ENCODE results near the gene DLG5.

DLG5 gene

DNA sequence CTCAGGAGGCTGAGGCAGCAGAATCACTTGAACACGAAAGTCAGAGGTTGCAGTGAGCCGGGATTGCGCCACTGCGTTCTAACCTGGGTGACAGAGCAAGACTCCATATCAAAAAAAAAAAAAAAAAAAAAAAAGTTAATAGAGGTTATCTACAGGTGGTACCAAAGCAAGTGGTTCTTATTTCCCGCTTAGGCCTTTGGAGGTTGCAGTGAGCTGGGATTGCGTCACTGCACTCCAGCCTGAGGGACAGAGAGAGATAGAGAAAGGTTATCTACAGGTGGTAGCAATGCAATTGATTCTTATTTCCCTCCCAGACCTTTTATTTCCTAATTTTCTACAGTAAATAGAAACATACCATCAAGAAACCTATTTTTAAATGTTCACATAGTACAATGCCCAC lies 98.2 kb downstream of the DLG5 start:
- Histone ChIP-seq H3K4me2 (ENCODE audit: low read length, poor library complexity, severe bottlenecking) (no peak overlapping the region), H3K4ac (ENCODE audit: low read depth in 1 of 2, low read length in 2 of 2) (no peak overlapping the region), H3K36me3 (ENCODE audit: control insufficient read depth in 1 of 2, insufficient read depth in 2 of 2, low read depth in 1 of 2, low read length in 2 of 2) (peaks cover 58 to 86% of the 10 kb centered on the region in 2 experiments), H2AFZ (ENCODE audit: low read depth, low read length) (no peak overlapping the region), H3K4me3 (ENCODE audit: insufficient read depth in 1 of 2, low read depth in 1 of 2, low read length in 2 of 2) (no peak overlapping the region), H3K27ac (ENCODE audit: low read length, poor library complexity, severe bottlenecking) (no peak overlapping the region), H2AK5ac (ENCODE audit: low read length, severe bottlenecking) (no peak overlapping the region), H3K9me3 (ENCODE audit: control insufficient read depth, low read length) (no peaks in the 10 kb centered on the region), H2BK120ac (ENCODE audit: low read depth, low read length) (no peak overlapping the region), H4K8ac (ENCODE audit: low read length) (no peak overlapping the region), H3K18ac (ENCODE audit: low read depth in 1 of 2, low read length in 2 of 2) (no peak overlapping the region), H3K23ac (ENCODE audit: low read length in 2 of 2) (no peak overlapping the region), H3K27me3 (ENCODE audit: control insufficient read depth in 1 of 2, insufficient read depth in 1 of 2, low read length in 2 of 2) (no peaks in the 10 kb centered on the region), H3K14ac (ENCODE audit: low read length in 2 of 2) (no peak overlapping the region), H4K91ac (ENCODE audit: low read length) (no peak overlapping the region), H2BK15ac (ENCODE audit: low read depth, poor library complexity, severe bottlenecking) (no peak overlapping the region), H3K79me1 (replicated peaks; ENCODE audit: low read length, poor library complexity, severe bottlenecking) (peaks cover 12% of the 10 kb centered on the region), H2BK5ac (ENCODE audit: low read depth, low read length, poor library complexity, severe bottlenecking) (no peak overlapping the region), H3K9ac (ENCODE audit: low read length) (no peak overlapping the region), H3K4me1 (ENCODE audit: control insufficient read depth, insufficient read depth, low read depth, low read length) (peaks cover 16% of the 10 kb centered on the region), H2BK12ac (ENCODE audit: low read length in 2 of 2) (no peak overlapping the region)
- DNase-seq: no peak
- WGBS: 96% methylated on average over 2 of the region's 6 CpGs

DNA sequence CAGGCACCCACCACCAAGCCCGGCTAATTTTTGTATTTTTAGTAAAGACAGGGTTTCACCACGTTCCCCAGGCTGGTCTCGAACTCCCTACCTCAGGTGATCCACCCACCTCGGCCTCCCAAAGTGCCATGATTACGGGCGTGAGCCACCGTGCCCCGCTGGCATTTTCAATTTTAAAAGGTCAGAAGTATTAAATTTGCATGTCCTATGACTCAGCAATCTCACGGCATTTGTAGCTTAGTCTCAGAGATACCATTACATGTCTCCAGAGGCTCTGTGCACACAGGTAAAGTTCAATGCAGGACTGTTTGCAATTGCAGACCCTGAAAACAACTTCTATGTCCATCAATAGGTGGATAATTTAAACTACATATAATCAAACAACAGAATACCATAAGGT lies 99.2 kb downstream of the DLG5 start:
- Histone ChIP-seq H3K9me3 (ENCODE audit: control insufficient read depth, low read length) (no peaks in the 10 kb centered on the region), H3K27ac (ENCODE audit: low read length, poor library complexity, severe bottlenecking) (no peak overlapping the region)

GRCh38 chr10:77825965-77826364 lies 100.6 kb downstream of the DLG5 start:
- H3K4me2 ChIP-seq (ENCODE audit: low read length, poor library complexity, severe bottlenecking): no peak overlapping the region
- H3K18ac ChIP-seq (ENCODE audit: low read depth in 1 of 2, low read length in 2 of 2): no peak overlapping the region
- no peak overlapping the region for H2BK12ac ChIP-seq (ENCODE audit: low read length in 2 of 2)
- no peak overlapping the region for H2AFZ ChIP-seq (ENCODE audit: low read depth, low read length)
- no peak for DNase-seq
- H2AK5ac ChIP-seq (ENCODE audit: low read length, severe bottlenecking): no peak overlapping the region
- H3K27ac ChIP-seq (ENCODE audit: low read length, poor library complexity, severe bottlenecking): no peak overlapping the region
- no peak overlapping the region for H3K4ac ChIP-seq (ENCODE audit: low read depth in 1 of 2, low read length in 2 of 2)
- H2BK15ac ChIP-seq (ENCODE audit: low read depth, poor library complexity, severe bottlenecking): no peak overlapping the region
- H3K14ac ChIP-seq (ENCODE audit: low read length in 2 of 2): peak overlapping the region in 1 of 2 experiments; percentile 36
- WGBS: 79% methylated on average over 5 of the region's 5 CpGs
- peaks cover 12% of the 10 kb centered on the region for H3K79me1 ChIP-seq (replicated peaks; ENCODE audit: low read length, poor library complexity, severe bottlenecking)
- no peak overlapping the region for H2BK120ac ChIP-seq (ENCODE audit: low read depth, low read length)
- no peak overlapping the region for H2BK5ac ChIP-seq (ENCODE audit: low read depth, low read length, poor library complexity, severe bottlenecking)
- no peaks in the 10 kb centered on the region for H3K9me3 ChIP-seq (ENCODE audit: control insufficient read depth, low read length)
- H3K27me3 ChIP-seq (ENCODE audit: control insufficient read depth in 1 of 2, insufficient read depth in 1 of 2, low read length in 2 of 2): no peaks in the 10 kb centered on the region
- peaks cover 54 to 87% of the 10 kb centered on the region in 2 experiments for H3K36me3 ChIP-seq (ENCODE audit: control insufficient read depth in 1 of 2, insufficient read depth in 2 of 2, low read depth in 1 of 2, low read length in 2 of 2)
- no peak overlapping the region for H4K91ac ChIP-seq (ENCODE audit: low read length)
- H3K23ac ChIP-seq (ENCODE audit: low read length in 2 of 2): no peak overlapping the region
- H3K4me1 ChIP-seq (ENCODE audit: control insufficient read depth, insufficient read depth, low read depth, low read length): peaks cover 24% of the 10 kb centered on the region
- no peak overlapping the region for H4K8ac ChIP-seq (ENCODE audit: low read length)
- no peak overlapping the region for H3K9ac ChIP-seq (ENCODE audit: low read length)
- H3K4me3 ChIP-seq (ENCODE audit: insufficient read depth in 1 of 2, low read depth in 1 of 2, low read length in 2 of 2): no peak overlapping the region

More for the DNA sequence above, 99.2 kb downstream of the DLG5 start:
- Histone ChIP-seq H2BK12ac (ENCODE audit: low read length in 2 of 2) (no peak overlapping the region), H4K91ac (ENCODE audit: low read length) (no peak overlapping the region), H3K14ac (ENCODE audit: low read length in 2 of 2) (no peak overlapping the region), H2BK15ac (ENCODE audit: low read depth, poor library complexity, severe bottlenecking) (no peak overlapping the region), H3K27me3 (ENCODE audit: control insufficient read depth in 1 of 2, insufficient read depth in 1 of 2, low read length in 2 of 2) (no peaks in the 10 kb centered on the region), H4K8ac (ENCODE audit: low read length) (no peak overlapping the region), H3K9ac (ENCODE audit: low read length) (no peak overlapping the region), H3K4me3 (ENCODE audit: insufficient read depth in 1 of 2, low read depth in 1 of 2, low read length in 2 of 2) (no peak overlapping the region), H2BK5ac (ENCODE audit: low read depth, low read length, poor library complexity, severe bottlenecking) (no peak overlapping the region), H2BK120ac (ENCODE audit: low read depth, low read length) (no peak overlapping the region), H2AFZ (ENCODE audit: low read depth, low read length) (no peak overlapping the region), H3K23ac (ENCODE audit: low read length in 2 of 2) (no peak overlapping the region), H3K4ac (ENCODE audit: low read depth in 1 of 2, low read length in 2 of 2) (no peak overlapping the region), H2AK5ac (ENCODE audit: low read length, severe bottlenecking) (no peak overlapping the region), H3K18ac (ENCODE audit: low read depth in 1 of 2, low read length in 2 of 2) (no peak overlapping the region), H3K4me2 (ENCODE audit: low read length, poor library complexity, severe bottlenecking) (no peak overlapping the region), H3K36me3 (ENCODE audit: control insufficient read depth in 1 of 2, insufficient read depth in 2 of 2, low read depth in 1 of 2, low read length in 2 of 2) (peaks cover 48 to 84% of the 10 kb centered on the region in 2 experiments), H3K79me1 (replicated peaks; ENCODE audit: low read length, poor library complexity, severe bottlenecking) (peaks cover 9% of the 10 kb centered on the region), H3K4me1 (ENCODE audit: control insufficient read depth, insufficient read depth, low read depth, low read length) (peaks cover 16% of the 10 kb centered on the region)
- no peak for DNase-seq
- 92% methylated on average over 9 of the region's 9 CpGs for WGBS

DNA sequence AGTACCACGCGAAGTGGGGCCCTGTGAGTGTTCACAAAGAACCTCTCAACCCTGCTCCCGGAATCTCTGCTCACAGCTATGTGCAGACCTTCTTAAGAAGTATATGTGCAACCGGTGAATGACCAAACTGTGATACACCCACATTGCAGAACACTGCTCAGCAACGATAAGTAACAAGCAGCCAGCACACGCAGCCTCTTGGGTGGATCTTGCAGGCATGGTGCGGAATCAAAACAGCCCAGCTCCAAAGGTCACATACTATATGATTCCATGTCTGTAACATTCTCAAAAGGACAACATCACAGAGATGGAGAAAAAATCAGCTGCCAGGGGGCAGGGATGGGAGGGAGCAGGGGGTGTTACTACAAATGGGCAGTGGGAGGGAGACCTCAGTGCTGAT lies 101.6 kb downstream of the DLG5 start:
- Histone ChIP-seq H4K91ac (ENCODE audit: low read length) (no peak overlapping the region), H3K9ac (ENCODE audit: low read length) (no peak overlapping the region), H3K4ac (ENCODE audit: low read depth in 1 of 2, low read length in 2 of 2) (no peak overlapping the region), H3K79me1 (replicated peaks; ENCODE audit: low read length, poor library complexity, severe bottlenecking) (peaks cover 12% of the 10 kb centered on the region), H2AK5ac (ENCODE audit: low read length, severe bottlenecking) (no peak overlapping the region), H2BK120ac (ENCODE audit: low read depth, low read length) (no peak overlapping the region), H3K4me1 (ENCODE audit: control insufficient read depth, insufficient read depth, low read depth, low read length) (peaks cover 29% of the 10 kb centered on the region), H3K4me2 (ENCODE audit: low read length, poor library complexity, severe bottlenecking) (no peak overlapping the region), H3K18ac (ENCODE audit: low read depth in 1 of 2, low read length in 2 of 2) (no peak overlapping the region), H2BK12ac (ENCODE audit: low read length in 2 of 2) (no peak overlapping the region), H3K14ac (ENCODE audit: low read length in 2 of 2) (no peak overlapping the region), H3K27ac (ENCODE audit: low read length, poor library complexity, severe bottlenecking) (no peak overlapping the region), H2AFZ (ENCODE audit: low read depth, low read length) (no peak overlapping the region), H2BK15ac (ENCODE audit: low read depth, poor library complexity, severe bottlenecking) (no peak overlapping the region), H3K36me3 (ENCODE audit: control insufficient read depth in 1 of 2, insufficient read depth in 2 of 2, low read depth in 1 of 2, low read length in 2 of 2) (peaks cover 50 to 86% of the 10 kb centered on the region in 2 experiments), H3K27me3 (ENCODE audit: control insufficient read depth in 1 of 2, insufficient read depth in 1 of 2, low read length in 2 of 2) (no peaks in the 10 kb centered on the region), H3K9me3 (ENCODE audit: control insufficient read depth, low read length) (no peaks in the 10 kb centered on the region), H3K23ac (ENCODE audit: low read length in 2 of 2) (no peak overlapping the region), H2BK5ac (ENCODE audit: low read depth, low read length, poor library complexity, severe bottlenecking) (no peak overlapping the region), H3K4me3 (ENCODE audit: insufficient read depth in 1 of 2, low read depth in 1 of 2, low read length in 2 of 2) (no peak overlapping the region), H4K8ac (ENCODE audit: low read length) (no peak overlapping the region)
- no peak for DNase-seq
- WGBS: 99% methylated on average over 6 of the region's 7 CpGs
